ENCODE measurements around the gene CHMP5.

Gene CHMP5

DNA sequence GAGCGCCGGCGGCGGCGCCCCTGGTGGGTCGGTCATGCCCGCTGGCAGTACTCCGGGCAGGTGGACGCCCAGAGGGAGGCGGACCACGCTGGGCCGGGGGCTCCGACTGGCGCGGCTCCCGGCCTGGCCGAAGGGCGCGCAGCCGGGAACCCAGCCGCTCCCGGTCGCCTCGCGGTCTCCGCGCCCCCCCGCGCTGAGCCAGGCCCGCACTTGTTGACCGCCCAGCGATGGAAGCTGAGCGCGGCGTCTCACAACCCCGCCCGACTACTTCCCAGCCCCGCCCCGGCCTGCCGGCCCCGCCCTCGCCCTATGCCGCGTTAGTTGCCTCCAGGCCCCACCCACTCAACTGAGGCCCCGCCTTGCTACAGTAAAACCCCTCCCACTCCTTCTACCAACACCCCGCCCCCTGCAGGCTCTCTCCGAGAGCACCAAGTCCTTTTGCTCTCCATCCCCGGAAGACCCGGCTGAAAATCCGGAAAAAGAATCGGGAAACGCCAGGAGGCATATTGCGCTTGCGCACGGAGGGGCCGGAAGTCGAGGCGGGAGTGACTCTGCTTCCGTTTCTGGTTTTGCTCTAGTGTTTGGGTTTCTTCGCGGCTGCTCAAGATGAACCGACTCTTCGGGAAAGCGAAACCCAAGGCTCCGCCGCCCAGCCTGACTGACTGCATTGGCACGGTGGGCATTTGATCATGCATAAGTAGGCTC, at the start of gene CHMP5, which contains the start of gene BAG1:
CHMP5 (plus strand) TSS at position 577 of the 705 bp plus-strand sequence; CDS start at position 607, 30 bp downstream.
BAG1 (minus strand) TSS at position 236 of the 705 bp plus-strand sequence.
- DNase-seq = peak; percentile 99

DNA sequence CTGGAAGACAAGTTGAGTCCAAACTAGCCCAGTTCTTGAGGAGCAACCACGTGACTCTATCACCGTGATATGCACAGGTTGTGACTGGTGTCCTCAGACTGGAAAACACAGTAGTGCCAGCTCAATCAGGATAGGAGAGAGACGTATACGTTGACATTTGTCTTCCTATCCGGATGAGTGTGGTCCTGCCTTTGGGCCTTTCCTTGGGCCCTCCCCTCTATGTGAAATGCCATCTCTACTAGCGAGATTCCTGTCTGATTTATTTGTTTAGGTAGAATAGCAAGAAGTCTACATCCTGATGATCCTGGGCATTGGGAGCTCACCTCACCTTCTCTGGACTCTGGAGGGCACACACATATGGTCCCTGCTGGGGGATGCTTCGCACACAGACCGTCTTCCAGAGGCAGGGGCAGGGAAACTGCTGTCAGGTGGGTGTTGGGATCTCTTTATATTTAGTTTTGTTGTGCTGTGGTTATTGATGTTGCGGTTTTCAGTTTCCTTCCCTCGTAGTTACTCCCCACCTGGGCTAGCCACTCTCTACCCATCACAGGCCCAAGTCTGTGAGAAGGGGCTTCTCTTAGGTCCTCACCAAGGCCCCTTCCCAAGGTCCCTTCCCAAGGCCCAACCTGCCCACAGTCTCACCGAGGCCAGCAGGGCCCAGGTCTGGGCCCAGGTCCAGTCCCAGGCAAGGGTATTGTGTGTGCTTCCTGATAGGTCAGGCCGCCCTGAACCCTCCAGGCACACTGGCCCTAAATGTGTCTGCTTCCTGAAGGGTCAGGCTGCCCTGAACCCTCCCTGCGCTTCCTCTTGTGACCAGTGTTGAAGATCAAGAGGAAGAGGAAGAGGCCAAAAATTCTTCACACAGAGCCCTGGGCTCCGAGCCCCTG, 43.9 kb upstream of the CHMP5 start:
- DNase-seq = no peak

DNA sequence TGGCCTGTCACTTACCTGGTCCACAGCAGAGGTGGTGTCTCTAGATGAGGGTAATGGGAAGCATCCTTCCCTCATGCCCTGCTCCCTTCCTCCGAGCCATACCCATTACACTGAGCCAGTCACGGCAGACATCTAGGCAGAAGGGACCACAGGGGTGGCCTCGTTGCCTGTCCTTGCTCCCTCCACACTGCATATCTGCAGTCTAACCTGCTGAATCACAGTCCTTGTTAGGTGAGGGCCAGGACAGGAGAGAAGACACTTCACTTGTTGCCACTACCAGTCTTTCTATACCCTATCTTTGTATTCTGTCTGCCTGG, 43.3 kb upstream of the CHMP5 start:
- no peak for DNase-seq

- no peak for DNase-seq
Measured at GRCh38 chr9:33222031-33222430, 42.8 kb upstream of the CHMP5 start.

DNA sequence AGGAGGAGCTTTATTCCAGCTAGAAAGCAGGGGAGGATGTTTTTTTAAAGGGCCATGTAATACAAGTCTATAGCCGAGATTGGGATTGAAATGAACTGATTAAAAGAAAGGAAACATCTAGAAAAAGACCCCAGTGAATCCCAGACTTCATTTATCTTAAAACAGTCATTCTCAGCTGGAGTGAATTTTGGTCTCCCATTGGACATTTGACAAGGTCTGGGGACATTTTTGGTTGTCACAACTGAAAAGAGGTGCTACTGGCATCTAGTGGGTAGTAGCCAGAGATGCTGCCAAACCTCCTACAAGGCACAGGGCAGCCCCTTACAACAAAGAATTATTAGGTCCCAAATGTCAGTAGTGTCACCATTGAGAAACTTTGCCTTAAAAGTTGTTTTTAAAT, 41.2 kb upstream of the CHMP5 start:
- no peak for DNase-seq

- DNase-seq = peak; percentile 46
Measured at GRCh38 chr9:33225319-33226147, 39.3 kb upstream of the CHMP5 start.

GRCh38 chr9:33227008-33227398, 37.8 kb upstream of the CHMP5 start:
- DNase-seq = no peak

- DNase-seq = no peak
Measured at GRCh38 chr9:33227741-33228140, 37.1 kb upstream of the CHMP5 start.

- no peak for DNase-seq
Measured at GRCh38 chr9:33228606-33229005, 36.2 kb upstream of the CHMP5 start.

GRCh38 chr9:33229359-33230114, 35.3 kb upstream of the CHMP5 start:
- no peak for DNase-seq

GRCh38 chr9:33230756-33231622, 33.9 kb upstream of the CHMP5 start:
- DNase-seq = no peak

DNA sequence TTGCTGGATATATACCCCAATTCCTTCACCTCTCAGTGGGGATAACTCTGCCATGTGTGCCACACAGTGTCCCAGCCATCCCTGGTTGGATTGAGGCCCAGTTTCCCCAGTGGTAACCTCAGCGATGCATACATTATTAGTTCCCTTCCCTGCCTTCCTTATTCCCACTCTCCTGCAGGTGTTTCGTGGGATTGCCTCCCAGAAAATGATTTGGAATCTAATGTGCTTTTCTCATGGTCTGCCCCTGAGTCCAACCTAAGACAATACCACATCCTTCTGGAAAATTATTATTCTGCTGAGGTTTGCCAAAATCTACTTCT, 33.3 kb upstream of the CHMP5 start:
- no peak for DNase-seq

GRCh38 chr9:33232815-33233214, 32.0 kb upstream of the CHMP5 start:
- DNase-seq = no peak

DNA sequence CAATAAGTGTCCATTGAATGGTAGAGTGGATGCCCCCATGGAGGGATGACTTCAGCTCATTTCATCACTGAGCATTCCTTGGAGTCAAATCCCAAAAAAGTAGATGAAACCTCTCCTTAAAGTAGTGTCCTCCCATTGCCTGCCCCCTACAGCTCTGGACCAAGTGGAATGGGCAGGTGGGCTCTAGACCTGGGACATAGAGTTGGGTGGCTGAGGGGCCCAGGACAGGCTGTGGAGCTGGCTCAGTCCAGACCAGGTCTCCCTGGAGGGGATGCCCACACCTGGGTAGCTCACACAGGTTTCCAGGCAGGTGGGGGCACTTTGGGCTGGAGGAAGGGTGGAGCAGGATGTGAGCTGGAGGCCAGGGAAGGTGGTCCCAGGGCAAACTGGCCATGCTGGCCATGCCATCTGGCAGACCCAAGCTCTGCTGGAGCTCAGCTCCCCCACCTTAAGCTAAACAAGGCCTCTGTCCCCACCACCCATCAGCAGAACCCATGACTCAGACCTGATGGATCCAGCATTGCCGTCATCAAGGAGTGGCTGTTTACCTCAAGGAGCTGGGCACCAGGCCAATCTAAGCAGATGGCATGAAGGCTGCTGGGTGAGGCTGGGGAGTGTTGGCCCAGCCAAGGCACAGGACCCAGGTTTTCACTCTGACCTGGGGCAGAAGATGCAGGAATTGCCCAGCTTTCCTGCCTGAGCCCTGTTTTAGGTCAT, 31.1 kb upstream of the CHMP5 start:
- DNase-seq = no peak

DNA sequence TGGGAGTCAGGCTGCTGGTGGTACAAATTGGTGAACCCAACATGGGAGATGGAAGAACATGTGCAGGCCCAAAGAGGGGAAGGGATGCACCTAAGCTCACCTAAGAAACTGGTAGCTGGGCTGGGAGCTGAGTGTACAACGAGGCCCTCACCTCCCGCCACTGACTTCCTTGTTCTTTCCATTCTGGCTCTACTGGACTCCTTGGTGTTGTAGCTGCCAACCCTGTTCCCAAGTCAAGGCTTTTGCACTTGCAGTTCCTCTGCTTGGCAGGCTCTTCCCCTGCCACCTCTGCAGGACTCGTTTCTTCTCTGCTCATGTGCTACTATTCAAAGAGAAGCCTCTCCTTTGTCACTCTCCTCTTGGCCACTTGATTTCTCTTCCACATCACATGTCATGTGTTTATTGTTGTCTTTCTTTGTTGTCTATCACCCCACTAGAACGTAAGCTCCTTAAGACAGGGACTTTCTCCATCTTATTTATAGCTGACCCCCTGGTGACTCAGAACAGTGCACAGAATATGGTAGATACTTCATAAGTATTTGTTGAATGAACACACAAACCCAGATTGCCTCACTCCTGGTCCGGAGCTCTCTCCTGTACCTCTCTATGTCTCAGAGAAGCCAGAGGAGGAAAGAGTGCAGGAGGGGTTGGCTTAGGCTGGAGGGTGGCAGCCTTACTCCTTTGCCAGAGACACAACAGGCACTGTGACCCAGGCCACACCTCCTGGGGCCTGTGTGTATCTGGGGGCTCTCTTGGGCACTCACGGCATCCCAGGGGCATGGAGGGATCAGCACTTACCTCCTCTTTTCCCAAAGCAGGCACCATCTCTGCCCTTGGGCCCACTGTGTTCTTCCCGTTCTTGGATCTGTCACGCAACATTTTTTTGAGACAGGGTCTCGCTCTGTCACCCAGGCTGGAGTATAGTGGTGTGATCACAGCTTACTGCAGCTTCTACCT, 30.1 kb upstream of the CHMP5 start:
- no peak for DNase-seq

DNA sequence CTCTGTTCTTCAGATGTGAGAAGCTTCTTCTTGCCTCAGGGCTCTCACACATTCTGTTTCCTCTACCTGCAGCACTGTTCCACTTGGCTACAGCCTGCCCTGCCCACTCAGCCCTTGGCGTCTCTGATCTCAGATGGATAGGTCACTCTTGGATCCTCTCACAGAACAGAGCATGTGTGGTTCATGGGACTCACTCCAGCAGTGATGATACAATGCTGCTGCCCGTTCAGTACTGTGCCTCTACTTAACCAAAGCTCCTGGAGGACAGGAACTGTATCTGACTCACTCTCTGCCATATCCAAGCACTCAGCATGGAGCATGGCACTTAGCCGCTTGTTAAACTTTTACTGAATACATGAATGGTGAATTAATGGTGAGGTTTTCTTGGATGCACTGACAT, 28.3 kb upstream of the CHMP5 start:
- DNase-seq = no peak

DNA sequence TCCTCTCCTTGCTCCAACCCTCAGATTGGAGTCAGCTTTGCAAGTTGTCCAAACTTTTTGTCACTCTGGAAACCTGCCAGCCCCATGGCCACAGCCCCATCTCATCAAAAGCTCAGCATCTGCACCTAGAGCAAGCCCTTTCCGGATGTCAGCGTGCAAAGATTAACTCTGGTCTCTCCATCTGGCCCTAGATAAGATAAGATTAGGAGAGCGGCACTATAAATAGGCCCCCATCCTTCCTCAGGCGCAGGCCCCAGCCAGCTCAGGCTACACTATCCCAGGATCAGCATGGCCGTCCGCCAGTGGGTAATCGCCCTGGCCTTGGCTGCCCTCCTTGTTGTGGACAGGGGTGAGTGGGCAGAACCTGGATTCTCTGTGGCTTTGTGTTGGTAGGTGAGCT, 24.9 kb upstream of the CHMP5 start, which contains the start of gene SPINK4:
SPINK4 (plus strand) TSS at position 247 of the 400 bp plus-strand sequence; CDS start at position 289, 42 bp downstream.
- DNase-seq = no peak

DNA sequence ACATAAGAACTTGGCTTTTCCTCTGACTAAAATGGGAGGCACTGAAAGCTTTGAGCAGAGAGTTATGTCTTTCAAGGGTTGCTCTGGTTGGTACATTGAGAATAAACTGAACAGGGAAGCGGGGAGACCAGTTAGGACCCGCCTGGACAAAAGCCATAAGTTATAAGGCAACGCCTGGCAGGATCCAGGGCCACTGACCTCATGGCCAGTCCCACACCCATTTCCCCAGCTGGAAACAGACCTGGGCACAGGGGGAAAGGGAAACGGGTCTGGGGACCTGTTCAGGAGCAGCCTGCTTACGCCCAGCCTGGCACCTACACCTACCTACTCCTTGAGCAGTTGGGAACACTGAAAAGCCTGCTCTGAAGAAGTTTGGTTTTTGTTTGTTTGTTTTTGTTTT, 23.6 kb upstream of the CHMP5 start:
- DNase-seq = no peak

DNA sequence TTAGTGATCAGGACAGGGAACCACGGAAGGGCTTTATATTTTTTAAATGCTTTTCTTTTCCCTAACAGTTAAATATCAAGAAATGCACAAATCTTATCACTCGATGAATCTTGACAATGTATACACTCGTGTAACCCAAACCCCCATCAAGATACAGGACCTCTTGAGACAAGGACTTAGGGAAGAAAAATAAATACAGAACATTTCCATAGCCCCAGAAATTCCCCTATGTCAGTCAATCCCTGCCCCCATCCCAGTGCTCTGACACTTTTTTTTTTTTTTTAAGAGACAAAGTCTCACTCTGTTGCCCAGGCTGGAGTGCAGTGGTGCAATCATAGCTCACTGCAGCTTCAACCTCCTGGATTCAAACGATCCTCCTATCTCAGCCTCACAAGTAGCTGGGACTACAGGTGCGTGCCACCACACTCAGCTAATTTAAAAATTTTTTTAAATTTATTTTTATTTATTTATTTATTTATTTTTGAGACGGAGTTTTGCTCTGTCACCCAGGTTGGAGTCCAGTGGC, 22.2 kb upstream of the CHMP5 start:
- no peak for DNase-seq
